ENCODE measurements around the gene NVL.

- TF ChIP-seq CTCF (IDR thresholded peaks at IDR 0.05): no peak
- no peak for TF ChIP-seq POLR2AphosphoS5 (IDR thresholded peaks at IDR 0.05; ENCODE audit: insufficient read depth in 1 of 2, low read depth in 1 of 2)
- TF ChIP-seq POLR2A (IDR thresholded peaks at IDR 0.05): no peak
These were observed 92.7 kb downstream of the NVL start for GRCh38 chr1:224237119-224237881.

All from vagina (tissue), 2 donors.